Measurements from ENCODE around the gene ZNF138.
"Not testable (repeated sequence)": the region's sequence is repeated elsewhere in the genome, so short reads cannot be mapped to it uniquely, and the experiment has no call there.

The ZNF138 gene

DNA sequence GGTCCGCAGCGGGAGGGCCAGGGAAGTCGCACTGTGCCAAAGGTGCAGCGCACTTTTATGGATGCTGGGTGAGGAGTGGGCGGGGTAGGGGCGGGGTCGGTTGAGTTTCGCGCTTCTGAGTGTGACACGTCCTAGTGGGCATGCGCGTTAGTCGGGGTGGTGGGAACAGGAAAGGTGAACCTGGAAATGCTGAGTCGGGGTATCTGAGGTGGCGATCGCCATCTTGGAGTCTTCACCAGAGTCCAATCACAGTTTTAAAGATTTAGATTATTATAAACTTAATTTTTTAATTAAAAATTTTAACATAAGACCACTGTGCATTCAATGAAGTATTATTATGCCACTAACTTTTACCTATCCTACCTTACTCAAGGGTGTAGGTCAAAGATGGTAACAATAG is 45.7 kb downstream of the ZNF138 start:
- DNase-seq = no peak

DNA sequence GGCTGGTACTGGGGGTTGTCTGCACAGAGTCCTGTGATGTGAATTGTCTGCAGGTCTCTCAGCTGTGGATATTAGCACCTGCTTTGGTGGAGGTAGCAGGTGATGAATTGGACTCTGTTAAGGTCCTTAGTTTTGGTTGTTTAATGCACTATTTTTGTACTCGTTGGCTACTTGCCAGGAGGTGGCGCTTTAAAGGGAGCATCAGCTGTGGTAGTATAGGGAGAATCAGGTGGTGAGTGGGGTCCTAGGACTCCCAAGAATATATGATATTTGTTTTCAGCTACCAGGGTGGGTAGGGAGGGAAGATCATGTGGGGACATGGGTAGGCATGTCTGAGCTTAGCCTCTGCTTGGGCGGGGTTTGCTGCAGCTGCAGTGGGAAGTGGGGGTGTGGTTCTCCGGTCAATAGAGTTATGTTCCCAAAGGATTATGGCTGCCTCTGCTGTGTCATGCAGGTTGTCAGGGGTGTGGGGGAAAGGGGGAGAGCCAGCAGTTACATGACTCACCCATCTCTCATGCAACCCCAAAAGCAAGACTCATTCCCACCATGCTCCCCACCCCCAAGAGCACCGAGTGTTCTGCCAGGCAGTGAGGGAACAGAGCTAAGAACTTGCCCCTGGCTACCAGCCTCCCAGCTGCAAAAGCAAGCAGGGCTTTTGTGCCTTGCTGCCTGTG is 55.2 kb downstream of the ZNF138 start:
- DNase-seq = peak; percentile 88 to 90

GRCh38 chr7:64849924-64850499 is 55.8 kb downstream of the ZNF138 start:
- peak; percentile 16 to 18 for DNase-seq

DNA sequence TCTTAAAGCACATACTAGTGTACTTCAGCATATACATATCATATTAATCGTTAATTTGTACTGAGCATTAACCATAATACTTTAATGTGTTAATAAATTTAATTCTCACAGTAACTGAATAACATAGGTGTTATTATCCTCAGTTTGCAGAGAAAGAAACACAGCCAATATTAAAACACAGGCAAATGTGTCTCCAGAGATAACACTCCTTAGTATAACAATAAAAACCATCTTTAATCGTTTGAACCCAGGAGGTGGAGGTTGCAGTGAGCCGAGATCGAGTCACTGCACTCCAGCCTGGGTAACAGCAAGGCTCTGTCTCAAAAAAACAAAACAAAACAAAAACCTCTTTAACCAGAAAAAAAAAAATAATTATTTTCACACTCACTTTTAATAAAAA is 59.5 kb downstream of the ZNF138 start:
- no peak for DNase-seq

GRCh38 chr7:64854969-64855368 is 60.7 kb downstream of the ZNF138 start:
- no peak for DNase-seq

- no peak for DNase-seq
Measured at GRCh38 chr7:64863021-64863420, 68.8 kb downstream of the ZNF138 start.

DNA sequence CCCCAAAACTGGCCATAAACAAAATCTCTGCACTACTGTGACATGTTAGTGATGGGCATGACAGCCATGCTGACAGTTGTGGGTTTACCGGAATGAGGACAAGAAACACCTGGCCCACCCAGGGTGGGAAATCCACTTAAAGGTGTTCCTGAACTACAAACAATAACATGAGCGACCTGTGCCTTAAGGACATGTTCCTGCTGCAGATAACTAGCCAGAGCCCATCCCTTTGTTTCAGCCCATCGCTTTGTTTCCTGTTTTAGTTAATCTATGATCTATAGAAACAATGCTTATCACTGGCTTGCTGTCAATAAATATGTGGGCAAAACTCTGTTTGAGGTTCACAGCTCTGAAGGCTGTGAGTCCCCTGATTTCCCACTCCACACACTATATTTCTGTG is 69.3 kb downstream of the ZNF138 start:
- not testable (repeated sequence) for DNase-seq

- DNase-seq = no peak
Measured at GRCh38 chr7:64863969-64864368, 69.7 kb downstream of the ZNF138 start.

DNA sequence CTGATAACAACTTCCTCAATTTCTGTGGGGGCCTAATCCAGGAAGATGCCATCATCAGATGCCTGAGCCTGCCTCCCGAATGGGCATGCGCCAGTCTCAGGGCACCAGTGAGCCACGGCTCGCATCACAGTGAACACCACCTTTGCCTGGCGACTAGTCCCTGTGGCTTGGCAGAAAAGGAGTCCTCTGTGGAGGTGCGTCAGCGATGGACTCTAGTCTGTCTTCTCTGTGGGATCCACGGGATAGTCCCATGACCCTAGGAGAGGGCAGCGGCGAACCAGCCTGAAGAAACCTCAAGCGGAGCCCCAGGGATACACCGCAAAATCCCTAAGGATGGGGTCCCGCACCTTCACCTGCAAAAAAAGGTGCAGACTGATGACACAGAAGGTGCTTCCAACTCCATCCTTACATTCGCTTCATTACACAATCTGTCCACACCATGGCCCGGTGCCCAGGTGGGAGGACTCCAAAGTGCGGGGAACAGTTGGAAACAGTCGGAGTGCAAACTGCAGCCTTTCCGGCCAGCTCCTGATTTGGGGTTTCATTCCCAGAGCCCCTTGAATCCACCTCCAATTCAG is 73.7 kb downstream of the ZNF138 start:
- DNase-seq = no peak

DNA sequence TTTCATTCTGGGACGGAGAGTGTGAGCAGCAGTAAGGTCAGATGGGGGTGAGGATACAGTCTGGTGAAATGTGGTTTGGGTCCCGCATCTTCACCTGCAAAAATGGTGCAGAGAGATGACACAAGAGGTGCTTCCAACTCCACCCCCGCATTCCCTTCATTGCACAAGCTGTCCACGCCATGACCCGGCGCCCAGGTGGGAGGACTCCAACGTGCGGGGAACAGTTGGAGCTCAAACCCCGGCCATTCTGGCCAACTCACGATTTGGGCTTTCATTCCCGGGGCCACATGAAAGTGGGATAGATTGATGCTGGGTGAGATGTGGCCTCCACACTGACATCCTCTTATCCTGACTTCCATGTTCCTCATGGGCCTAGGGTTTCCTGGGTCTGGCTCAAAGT is 74.3 kb downstream of the ZNF138 start:
- DNase-seq = no peak

GRCh38 chr7:64869121-64869725 is 75.0 kb downstream of the ZNF138 start:
- DNase-seq = no peak

- no peak for DNase-seq
Measured at GRCh38 chr7:64869912-64870562, 75.8 kb downstream of the ZNF138 start.

DNA sequence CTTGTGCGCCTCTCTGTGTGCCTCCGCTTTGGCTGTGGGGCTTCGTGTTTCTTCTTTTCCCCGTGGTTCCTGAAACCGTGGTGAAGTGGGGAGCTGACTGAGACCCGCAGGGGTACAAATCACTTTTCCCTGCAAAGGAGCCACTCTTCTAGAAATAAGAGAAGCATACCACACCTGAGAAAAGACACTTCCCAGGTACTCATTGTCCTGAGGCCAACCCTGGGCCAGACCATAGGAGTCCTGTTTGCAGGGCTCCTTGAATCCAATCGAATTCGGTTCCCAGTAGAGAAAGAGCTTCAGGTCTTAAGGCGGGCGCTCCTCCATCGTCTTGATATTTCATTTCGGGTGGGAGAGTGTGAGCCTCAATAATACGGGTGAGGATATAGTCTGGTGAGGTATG is 76.4 kb downstream of the ZNF138 start:
- no peak for DNase-seq

GRCh38 chr7:64871761-64872160 is 77.5 kb downstream of the ZNF138 start:
- no peak for DNase-seq

- DNase-seq = no peak
Measured at GRCh38 chr7:64872351-64873154, 78.3 kb downstream of the ZNF138 start.

GRCh38 chr7:64873155-64873500 is 78.9 kb downstream of the ZNF138 start:
- DNase-seq = no peak

- no peak for DNase-seq
Measured at GRCh38 chr7:64873517-64873916, 79.3 kb downstream of the ZNF138 start.

- no peak for DNase-seq
Measured at GRCh38 chr7:64874114-64874513, 79.9 kb downstream of the ZNF138 start.

- no peak for DNase-seq
Measured at GRCh38 chr7:64874562-64875250, 80.5 kb downstream of the ZNF138 start.

DNA sequence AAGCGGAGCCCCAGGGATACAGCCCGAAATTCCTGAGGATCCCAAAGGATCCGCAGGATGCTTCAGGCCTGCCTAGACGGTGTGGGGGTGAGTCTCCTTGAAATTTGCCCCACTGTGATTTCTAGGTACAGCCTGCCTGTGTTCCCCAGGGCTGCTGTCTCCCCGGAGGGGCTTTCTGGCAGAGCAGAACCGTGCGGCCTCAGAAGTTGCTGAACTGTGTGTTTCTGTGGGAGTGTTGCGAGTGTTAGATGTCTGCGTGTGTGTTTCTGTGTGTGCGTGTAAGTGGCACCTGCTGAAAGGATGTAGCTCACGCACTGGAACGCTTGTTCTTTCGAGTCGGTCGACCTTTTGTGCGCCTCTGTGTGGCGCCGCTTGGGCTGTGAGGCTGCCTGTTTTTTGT is 81.0 kb downstream of the ZNF138 start:
- no peak for DNase-seq

GRCh38 chr7:64875658-64876406 is 81.6 kb downstream of the ZNF138 start:
- no peak for DNase-seq
